GM13976 (cell line): ENCODE measurements around the gene EFCC1.

Experiments
- DNase-seq: peaks from one replicate; pipeline ENCODE4 v3.0.0; 2012; ENCODE audit warnings: low spot score
- CTCF ChIP-seq: IDR thresholded peaks from 2 replicates; pipeline ENCODE4 v1.5.1; 2012; ENCODE audit warnings: borderline replicate concordance, mild to moderate bottlenecking; ENCODE audit not compliant: insufficient read depth; ENCODE audit errors: extremely low read depth, missing control alignments, control extremely low read depth
- in situ Hi-C: fragments of 300-500 bp; cut with MboI; formaldehyde crosslinking; loops from one replicate; pipeline ENCODE4 v1.12.0; 2022; ENCODE audit warnings: low sequenced_read_pairs, mixed read lengths, inconsistent platforms; ENCODE audit not compliant: unreplicated experiment

Gene EFCC1

GRCh38 chr3:128999102-128999501 lies 2.0 kb upstream of the EFCC1 start:
- TF ChIP-seq CTCF, result no peak
- DNase-seq, result no peak
- in situ Hi-C loops, result no loop called here

- in situ Hi-C loops, result no loop called here
- no peak for TF ChIP-seq CTCF
- DNase-seq, result no peak
Observed at GRCh38 chr3:129000742-129001100, 383 bp upstream of the EFCC1 start.

GRCh38 chr3:129001806-129002572 lies 885 bp downstream of the EFCC1 start:
- in situ Hi-C loops, result no loop called here
- TF ChIP-seq CTCF, result no peak
- no peak for DNase-seq

GRCh38 chr3:129002573-129003569 lies 1.8 kb downstream of the EFCC1 start:
- in situ Hi-C loops, result no loop called here
- DNase-seq, result no peak
- TF ChIP-seq CTCF, result no peak

- TF ChIP-seq CTCF, result peak; percentile 4
- in situ Hi-C loops, result no loop called here
- no peak for DNase-seq
Observed at GRCh38 chr3:129003578-129004112, 2.5 kb downstream of the EFCC1 start.

GRCh38 chr3:129004639-129005295 lies 3.7 kb downstream of the EFCC1 start:
- no peak for TF ChIP-seq CTCF
- in situ Hi-C loops, result no loop called here
- no peak for DNase-seq
